A549 (cell line): ENCODE measurements around the gene CALML3.

Experiments used
- KDM1A ChIP-seq: fragments of 200-600 bp; sonication (generic); IDR thresholded peaks from 2 replicates; pipeline ENCODE4 v1.6.1; 2016; ENCODE audit warnings: low read depth, mild to moderate bottlenecking
- REST ChIP-seq: fragments of 200-600 bp; sonication (generic); IDR thresholded peaks from 2 replicates; pipeline ENCODE4 v1.6.1; 2016; ENCODE audit warnings: antibody characterized with exemption, mild to moderate bottlenecking, moderate library complexity
- SREBF2 ChIP-seq: fragments of 450-650 bp; IDR thresholded peaks from 2 replicates; pipeline ENCODE4 v1.6.1; 2014; ENCODE audit warnings: mild to moderate bottlenecking, moderate library complexity

- TF ChIP-seq SREBF2: no peak
- TF ChIP-seq REST: no peak
- no peak for TF ChIP-seq KDM1A
Observed at GRCh38 chr10:5497948-5498730, 26.6 kb upstream of the CALML3 start.
